Choroid plexus epithelial cell (primary cell): ENCODE measurements around the gene ITPK1.
A peak's percentile ranks its signal among the peaks of the same experiment; 100 is the strongest.

Experiments used
- DNase-seq: peaks from one replicate; pipeline ENCODE4 v3.0.0-alpha.2; 2010; ENCODE audit warnings: low read depth
- H3K4me3 ChIP-seq: 2 replicates; pipeline ENCODE4 v1.5.1; 2011; ENCODE audit warnings: low read depth, mild to moderate bottlenecking, control low read depth, low read length, moderate library complexity
- TF ChIP-seq, protein P1 (sequence below): conservative IDR thresholded peaks from 2 replicates; pipeline ENCODE4 v1.5.1; 2011; ENCODE audit warnings: low read depth, mild to moderate bottlenecking, control low read depth, inconsistent platforms, low read length, moderate library complexity

ITPK1 gene

DNA sequence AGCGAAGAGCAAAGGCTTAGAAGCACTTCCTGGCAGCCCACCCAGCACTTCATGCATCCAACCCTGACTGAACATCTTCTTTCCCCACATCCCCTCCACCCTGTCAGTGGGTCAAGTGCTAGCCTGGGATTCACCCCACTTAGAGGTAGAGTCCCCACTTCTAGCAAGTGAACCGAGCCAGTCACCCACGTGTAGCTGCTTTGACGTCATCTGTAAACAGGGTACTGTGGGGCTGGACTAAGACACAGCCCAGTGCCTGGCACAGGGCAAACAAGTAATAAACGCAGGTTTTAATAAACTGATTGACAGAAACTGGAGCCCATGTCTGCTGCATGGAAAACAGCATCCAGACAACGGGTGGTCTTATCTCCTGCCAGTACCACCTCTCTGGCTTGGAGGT lies 61.7 kb downstream of the ITPK1 start:
- no peak overlapping the region for H3K4me3 ChIP-seq
- DNase-seq: no peak
- TF ChIP-seq, protein P1, sequence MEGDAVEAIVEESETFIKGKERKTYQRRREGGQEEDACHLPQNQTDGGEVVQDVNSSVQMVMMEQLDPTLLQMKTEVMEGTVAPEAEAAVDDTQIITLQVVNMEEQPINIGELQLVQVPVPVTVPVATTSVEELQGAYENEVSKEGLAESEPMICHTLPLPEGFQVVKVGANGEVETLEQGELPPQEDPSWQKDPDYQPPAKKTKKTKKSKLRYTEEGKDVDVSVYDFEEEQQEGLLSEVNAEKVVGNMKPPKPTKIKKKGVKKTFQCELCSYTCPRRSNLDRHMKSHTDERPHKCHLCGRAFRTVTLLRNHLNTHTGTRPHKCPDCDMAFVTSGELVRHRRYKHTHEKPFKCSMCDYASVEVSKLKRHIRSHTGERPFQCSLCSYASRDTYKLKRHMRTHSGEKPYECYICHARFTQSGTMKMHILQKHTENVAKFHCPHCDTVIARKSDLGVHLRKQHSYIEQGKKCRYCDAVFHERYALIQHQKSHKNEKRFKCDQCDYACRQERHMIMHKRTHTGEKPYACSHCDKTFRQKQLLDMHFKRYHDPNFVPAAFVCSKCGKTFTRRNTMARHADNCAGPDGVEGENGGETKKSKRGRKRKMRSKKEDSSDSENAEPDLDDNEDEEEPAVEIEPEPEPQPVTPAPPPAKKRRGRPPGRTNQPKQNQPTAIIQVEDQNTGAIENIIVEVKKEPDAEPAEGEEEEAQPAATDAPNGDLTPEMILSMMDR: no peak

DNA sequence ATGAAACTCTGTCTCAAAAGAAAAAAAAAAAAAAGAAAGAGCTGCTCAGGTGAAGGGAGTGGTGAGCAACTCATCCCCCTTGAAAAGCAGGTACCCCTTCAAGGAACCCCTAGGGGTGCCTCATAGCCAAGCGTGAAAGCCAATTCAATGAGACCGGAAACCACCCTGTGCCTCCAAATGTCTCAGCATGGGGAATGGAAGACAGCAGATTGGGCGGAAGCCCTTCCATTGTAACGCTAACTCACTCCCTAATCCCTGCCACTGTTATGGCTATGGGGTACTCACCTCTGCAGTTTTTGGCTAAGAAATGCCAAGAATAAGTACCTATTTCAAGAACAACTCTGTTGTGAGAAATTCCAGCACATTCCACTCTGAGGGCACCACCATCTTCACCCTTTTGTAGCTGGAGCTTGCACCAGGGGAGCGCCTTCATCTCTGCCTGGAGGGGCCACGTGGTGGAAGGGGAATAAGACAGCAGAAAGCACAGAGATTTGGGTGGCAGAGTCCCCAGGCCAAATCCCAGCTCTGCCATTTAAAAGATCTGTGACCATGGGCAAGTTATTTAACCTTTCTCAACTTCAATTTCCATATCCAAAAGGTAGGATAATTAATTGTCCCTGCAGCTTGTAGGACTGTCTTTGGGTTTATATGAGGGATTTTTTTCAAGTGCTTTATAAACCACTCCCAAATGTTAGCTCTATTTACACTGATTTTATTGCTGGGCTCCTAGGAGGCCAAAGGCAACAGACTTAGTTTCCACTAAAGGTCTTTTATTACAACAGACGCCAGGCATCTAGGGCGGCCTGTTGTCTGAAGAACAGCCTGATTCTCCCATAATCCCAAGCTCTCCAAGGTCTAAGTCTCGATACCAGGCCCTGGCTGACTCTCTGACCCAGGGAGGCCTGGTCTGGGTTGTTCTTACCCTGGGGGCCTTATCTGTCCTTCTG lies 63.9 kb downstream of the ITPK1 start:
- TF ChIP-seq, protein P1: no peak
- no peak for DNase-seq
- H3K4me3 ChIP-seq: no peak overlapping the region

DNA sequence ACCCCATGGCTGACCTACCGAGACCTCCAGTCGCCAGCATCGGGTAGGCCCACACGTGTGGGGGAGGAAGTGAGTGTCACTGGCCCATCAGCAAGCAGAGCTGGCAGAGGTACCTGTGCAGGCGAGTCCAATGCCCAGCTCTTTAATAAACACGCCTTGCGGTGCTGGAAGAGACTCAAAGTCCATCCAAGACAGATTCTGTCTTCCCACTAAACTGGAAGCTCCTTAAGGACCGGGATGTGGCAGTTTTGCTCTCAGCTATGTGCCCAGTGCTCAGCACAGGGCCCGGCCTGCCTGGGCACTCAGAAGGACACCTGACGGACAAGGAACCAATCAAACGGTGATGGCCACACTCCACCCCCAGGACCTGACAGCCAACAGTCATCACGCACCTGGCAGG lies 65.0 kb downstream of the ITPK1 start:
- TF ChIP-seq, protein P1: no peak
- no peak for DNase-seq
- no peak overlapping the region for H3K4me3 ChIP-seq

DNA sequence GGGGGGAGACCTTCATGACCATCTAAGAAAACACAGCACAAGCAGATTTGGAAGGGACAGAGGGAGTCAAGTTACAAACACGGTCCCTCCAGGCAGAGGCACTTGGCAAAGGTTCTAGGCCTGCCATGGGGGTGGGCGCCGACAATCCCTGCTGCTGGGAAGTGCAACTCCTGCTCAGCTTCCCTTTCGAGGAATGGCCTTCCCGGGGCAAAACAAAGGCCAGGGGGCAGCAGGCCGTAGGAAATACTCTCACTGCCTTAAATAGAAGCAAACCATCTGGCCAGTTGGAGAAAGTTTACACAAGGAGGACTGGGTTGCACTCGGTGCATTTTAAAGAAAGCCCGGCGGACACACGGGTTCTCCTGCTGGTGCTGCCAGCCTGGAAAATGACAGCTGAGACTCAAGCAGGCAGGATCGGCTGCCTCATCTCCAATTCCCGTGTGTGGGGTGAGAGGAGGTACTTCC lies 65.8 kb downstream of the ITPK1 start:
- H3K4me3 ChIP-seq: no peak overlapping the region
- DNase-seq: peak; percentile 36

DNA sequence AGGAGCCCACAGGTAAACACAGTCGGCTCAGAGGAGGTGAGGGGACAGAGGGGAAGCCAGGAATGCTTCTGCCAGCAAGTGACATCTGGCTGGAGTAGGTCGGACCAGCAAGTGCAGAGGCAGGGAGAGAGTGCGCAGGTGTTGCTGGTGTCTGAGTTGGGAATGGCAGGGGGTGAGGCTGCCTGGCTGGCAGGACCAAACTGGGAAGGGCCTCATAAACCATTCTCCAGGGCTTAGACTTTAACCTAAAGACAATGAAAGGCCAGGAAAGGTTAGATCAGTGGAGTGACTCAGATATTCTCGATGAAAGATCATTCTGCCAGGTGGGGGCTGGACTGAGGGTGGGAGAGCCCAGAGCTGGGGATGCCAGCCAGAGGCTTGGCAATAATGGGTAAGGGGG lies 66.4 kb downstream of the ITPK1 start:
- TF ChIP-seq, protein P1: no peak
- no peak for DNase-seq
- H3K4me3 ChIP-seq: no peak overlapping the region

More for the DNA sequence above, 65.8 kb downstream of the ITPK1 start:
- TF ChIP-seq, protein P1: no peak

DNA sequence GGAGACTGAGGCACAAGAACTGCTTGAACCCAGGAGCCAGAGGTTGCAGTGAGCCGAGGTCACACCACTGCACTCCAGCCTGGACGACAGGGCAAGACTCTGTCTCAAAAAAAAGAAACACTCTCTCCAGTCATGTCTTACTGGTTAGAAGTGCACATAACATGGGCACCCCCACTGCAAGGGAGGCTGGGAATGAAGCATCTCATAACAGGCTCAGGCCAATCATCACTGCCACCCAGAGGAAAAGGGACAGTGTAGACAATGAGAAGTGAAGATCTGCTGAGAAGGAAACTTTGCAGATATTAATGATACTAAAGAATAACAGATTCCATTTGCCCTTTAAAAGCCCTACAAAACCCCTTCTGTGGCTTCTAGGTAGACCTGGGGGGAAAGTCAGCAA lies 66.9 kb downstream of the ITPK1 start:
- TF ChIP-seq, protein P1: no peak
- H3K4me3 ChIP-seq: no peak overlapping the region
- DNase-seq: no peak

DNA sequence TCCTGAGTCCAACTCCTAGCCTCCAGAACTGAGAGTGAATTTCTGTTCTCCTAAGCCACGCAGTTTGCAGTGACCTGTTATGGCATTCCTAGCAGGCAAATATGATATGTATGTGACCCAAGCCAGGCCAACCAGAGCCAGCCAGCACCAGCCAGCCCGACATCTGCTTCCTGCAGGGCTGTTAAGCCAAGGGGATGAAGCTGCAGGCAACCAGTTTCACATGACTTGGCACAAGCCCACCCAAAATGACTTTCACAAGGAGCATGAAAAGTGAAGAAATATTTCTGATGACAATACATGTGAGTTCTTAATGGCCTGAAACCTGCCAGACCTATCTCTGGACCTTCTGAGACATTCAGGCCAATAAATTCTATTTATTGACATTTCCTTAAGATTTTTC lies 68.1 kb downstream of the ITPK1 start:
- DNase-seq: no peak

More for the DNA sequence above, 68.1 kb downstream of the ITPK1 start:
- no peak overlapping the region for H3K4me3 ChIP-seq
- TF ChIP-seq, protein P1: no peak
